ENCODE data around the gene MCFD2. TPM values are rescaled to one million over a fixed set of nuclear protein-coding genes. Genes with fewer than 3 reads are reported as not detected.
A peak's percentile ranks its signal among the peaks of the same experiment; 100 is the strongest.

The MCFD2 gene
- polyA plus RNA-seq, 1 of the 3 experiments (the other 2 are of a cell fraction) = 88.2 TPM

DNA sequence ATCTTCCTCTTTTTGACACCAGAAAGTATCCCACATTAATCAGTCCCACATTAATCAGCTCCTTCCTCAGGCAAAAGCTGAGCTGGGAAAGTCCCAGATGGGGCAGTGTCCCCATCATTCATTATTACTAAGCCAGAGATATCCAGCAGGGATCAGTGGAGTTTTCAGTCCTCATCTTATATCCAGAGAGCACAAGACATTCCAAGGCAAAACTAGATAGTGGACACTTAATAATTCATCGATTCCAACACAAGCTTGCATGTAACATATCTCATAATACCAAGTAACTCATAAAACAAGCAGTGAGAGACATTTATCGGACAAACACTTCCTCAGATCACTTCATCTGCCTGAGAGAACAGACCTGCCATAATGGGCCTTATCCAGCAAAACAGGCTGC, 53.1 kb downstream of the MCFD2 start:
- Histone ChIP-seq H4K20me1 (ENCODE audit: insufficient read depth) (no peaks in the 10 kb centered on the region), H3K36me3 (replicated peaks in 1 of 2; ENCODE audit: control insufficient read depth in 1 of 2, insufficient read depth in 2 of 2, low read length in 1 of 2) (no peaks in the 10 kb centered on the region), H3K79me2 (ENCODE audit: insufficient read depth) (no peaks in the 10 kb centered on the region), H3K9me3 (peaks cover 8% of the 10 kb centered on the region), H3K27ac (ENCODE audit: low read depth in 2 of 2, low read length in 1 of 2) (peak overlapping the region in 1 of 2 experiments; percentile 46; a peak in 2 of 4 replicates), H3K9me2 (no peaks in the 10 kb centered on the region), H3K9ac (peak overlapping the region; percentile 2; the same call in 1 of the 2 replicates), H3K4me3 (ENCODE audit: low read depth in 2 of 2, low read length in 1 of 2) (no peak overlapping the region), H3K4me1 (ENCODE audit: control insufficient read depth in 1 of 2, insufficient read depth in 2 of 2, low read depth in 1 of 2, low read length in 1 of 2) (peaks cover 13 to 21% of the 10 kb centered on the region in 2 experiments; a peak in 3 of 4 replicates), H3K4me2 (no peak overlapping the region), H3F3A (replicated peaks; ENCODE audit: insufficient read depth) (peaks cover 18% of the 10 kb centered on the region), H3K27me3 (ENCODE audit: insufficient read depth) (no peaks in the 10 kb centered on the region), H2AFZ (ENCODE audit: low read depth) (no peak overlapping the region)
- ChIA-PET CTCF (interaction anchor here (0.8 to 3.1 kb wide), 6 partner anchors 10 to 461 kb away, joined by 3 to 12 read pairs (median 6); no protein-coding TSS in a partner anchor), POLR2A (no interaction called here)
- TF ChIP-seq, protein P1, sequence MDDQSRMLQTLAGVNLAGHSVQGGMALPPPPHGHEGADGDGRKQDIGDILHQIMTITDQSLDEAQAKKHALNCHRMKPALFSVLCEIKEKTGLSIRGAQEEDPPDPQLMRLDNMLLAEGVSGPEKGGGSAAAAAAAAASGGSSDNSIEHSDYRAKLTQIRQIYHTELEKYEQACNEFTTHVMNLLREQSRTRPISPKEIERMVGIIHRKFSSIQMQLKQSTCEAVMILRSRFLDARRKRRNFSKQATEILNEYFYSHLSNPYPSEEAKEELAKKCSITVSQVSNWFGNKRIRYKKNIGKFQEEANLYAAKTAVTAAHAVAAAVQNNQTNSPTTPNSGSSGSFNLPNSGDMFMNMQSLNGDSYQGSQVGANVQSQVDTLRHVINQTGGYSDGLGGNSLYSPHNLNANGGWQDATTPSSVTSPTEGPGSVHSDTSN (IDR thresholded peaks at IDR 0.05) = 0 out of 2 replicates have a peak, but pooled peaks have one; percentile 24
- no peak for TF ChIP-seq FOSL2 (IDR thresholded peaks at IDR 0.05; ENCODE audit: borderline replicate concordance, low read depth)
- DNase-seq = no peak
- 75% methylated on average over 2 of the region's 2 CpGs for WGBS (ENCODE audit: low lambda C conversion rate)

DNA sequence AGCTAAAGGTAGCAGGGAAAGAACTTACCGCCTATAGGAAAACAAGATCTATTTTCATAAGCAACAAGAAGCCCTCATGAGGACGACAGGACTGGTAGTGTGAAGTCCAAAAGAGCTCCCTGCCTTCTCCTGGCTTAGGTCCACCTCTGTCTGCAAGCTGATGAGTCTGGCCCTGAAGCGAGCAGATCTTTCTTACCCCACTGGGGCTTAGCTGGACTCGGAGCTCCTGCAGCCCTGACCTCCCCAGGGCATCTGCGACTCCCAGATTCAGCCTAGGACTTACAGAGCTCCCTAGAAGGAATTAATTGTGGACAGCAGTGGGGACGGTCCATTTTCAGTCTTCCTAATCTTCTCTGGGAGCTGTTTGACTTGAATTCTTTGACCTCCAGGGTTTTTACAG, 53.7 kb downstream of the MCFD2 start:
- H3F3A ChIP-seq (replicated peaks; ENCODE audit: insufficient read depth) = peaks cover 24% of the 10 kb centered on the region
- H3K36me3 ChIP-seq (replicated peaks in 1 of 2; ENCODE audit: control insufficient read depth in 1 of 2, insufficient read depth in 2 of 2, low read length in 1 of 2) = no peaks in the 10 kb centered on the region
- no peak for TF ChIP-seq SMC3 (IDR thresholded peaks at IDR 0.05; ENCODE audit: low read depth, low read length)
- no peaks in the 10 kb centered on the region for H3K79me2 ChIP-seq (ENCODE audit: insufficient read depth)
- ChIA-PET POLR2A (no interaction called here), CTCF (interaction anchor here (0.8 to 2.6 kb wide), 5 partner anchors 10 to 462 kb away, joined by 3 to 8 read pairs (median 7); no protein-coding TSS in a partner anchor)
- peaks cover 13 to 26% of the 10 kb centered on the region in 2 experiments; a peak in 3 of 4 replicates for H3K4me1 ChIP-seq (ENCODE audit: control insufficient read depth in 1 of 2, insufficient read depth in 2 of 2, low read depth in 1 of 2, low read length in 1 of 2)
- H3K9ac ChIP-seq = no peak overlapping the region
- WGBS (ENCODE audit: low lambda C conversion rate) = 83% methylated on average over 6 of the region's 6 CpGs
- H3K27me3 ChIP-seq (ENCODE audit: insufficient read depth) = no peaks in the 10 kb centered on the region
- peaks cover 8% of the 10 kb centered on the region for H3K9me3 ChIP-seq
- peak overlapping the region in 1 of 2 experiments; percentile 46; a peak in 2 of 4 replicates for H3K27ac ChIP-seq (ENCODE audit: low read depth in 2 of 2, low read length in 1 of 2)
- DNase-seq = no peak
- no peak overlapping the region for H2AFZ ChIP-seq (ENCODE audit: low read depth)
- no peaks in the 10 kb centered on the region for H3K9me2 ChIP-seq
- H4K20me1 ChIP-seq (ENCODE audit: insufficient read depth) = no peaks in the 10 kb centered on the region
- no peak overlapping the region for H3K4me2 ChIP-seq
- H3K4me3 ChIP-seq (ENCODE audit: low read depth in 2 of 2, low read length in 1 of 2) = no peak overlapping the region

DNA sequence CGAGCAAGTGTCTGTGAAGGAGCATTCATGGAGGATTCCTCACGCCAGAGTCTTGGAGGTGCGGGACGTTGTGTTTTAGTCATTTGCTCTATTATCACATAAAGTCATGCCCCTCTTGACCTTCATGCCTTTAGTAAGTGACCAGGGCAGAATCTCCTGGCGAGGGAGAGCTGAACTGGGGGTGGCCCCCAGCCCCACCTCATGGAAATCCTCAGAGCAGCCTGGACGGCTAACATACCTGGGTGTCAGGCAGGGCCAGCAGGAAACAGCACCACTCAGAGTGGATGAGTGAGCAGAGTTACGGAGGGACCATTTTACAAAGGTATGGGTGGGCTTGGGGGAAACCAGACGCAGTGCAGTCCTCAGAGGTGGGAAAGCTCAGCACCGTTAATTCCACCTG, 56.1 kb downstream of the MCFD2 start:
- Histone ChIP-seq H3K4me2 (no peak overlapping the region), H3K9ac (peak overlapping the region; percentile 44; the same call in 1 of the 2 replicates), H3K4me1 (ENCODE audit: control insufficient read depth in 1 of 2, insufficient read depth in 2 of 2, low read depth in 1 of 2, low read length in 1 of 2) (peaks cover 17 to 42% of the 10 kb centered on the region in 2 experiments; a peak in 3 of 4 replicates), H2AFZ (ENCODE audit: low read depth) (no peak overlapping the region), H3K27ac (ENCODE audit: low read depth in 2 of 2, low read length in 1 of 2) (peak overlapping the region in 1 of 2 experiments; percentile 99; a peak in 2 of 4 replicates), H3K36me3 (replicated peaks in 1 of 2; ENCODE audit: control insufficient read depth in 1 of 2, insufficient read depth in 2 of 2, low read length in 1 of 2) (no peaks in the 10 kb centered on the region), H3F3A (replicated peaks; ENCODE audit: insufficient read depth) (peaks cover 45% of the 10 kb centered on the region), H3K9me3 (peaks cover 2% of the 10 kb centered on the region; the same call in 1 of the 2 replicates), H3K27me3 (ENCODE audit: insufficient read depth) (no peaks in the 10 kb centered on the region), H3K9me2 (no peaks in the 10 kb centered on the region), H3K4me3 (ENCODE audit: low read depth in 2 of 2, low read length in 1 of 2) (no peak overlapping the region), H3K79me2 (ENCODE audit: insufficient read depth) (no peaks in the 10 kb centered on the region; the same call in 1 of the 2 replicates), H4K20me1 (ENCODE audit: insufficient read depth) (no peaks in the 10 kb centered on the region)
- TF ChIP-seq YY1 (IDR thresholded peaks at IDR 0.05; ENCODE audit: low read depth) = no peak
- no peak for TF ChIP-seq NFIC (IDR thresholded peaks at IDR 0.05; ENCODE audit: borderline replicate concordance)
- ChIA-PET POLR2A (no interaction called here), CTCF (interaction anchor here (0.8 kb wide), 1 partner anchor 11 kb away, joined by 3 read pairs; no protein-coding TSS in a partner anchor)
- no peak for DNase-seq
- 97% methylated on average over 9 of the region's 9 CpGs for WGBS (ENCODE audit: low lambda C conversion rate)

Measured in SK-N-SH (cell line).